Kidney (tissue), 14 donors: ENCODE results near the gene GPR18. TPM values are rescaled to one million over a fixed set of nuclear protein-coding genes. Genes with fewer than 3 reads are reported as not detected.

Source experiments
- DNase-seq, 5 donors: peaks; one replicate each; pipeline ENCODE4 v3.0.0-alpha.2; 2013 to 2020
- FAIRE-seq: peaks from 2 replicates; lab custom pipeline; 2012; peaks lifted over from hg19 to GRCh38; lab: Jason Lieb, UNC
- H3K27ac ChIP-seq, 2 donors: one replicate each; pipeline ENCODE4 v1.7.0; 2013; ENCODE audit warnings: low read depth in 2 of 2, low read length in 2 of 2, inconsistent platforms in 1 of 2
- H3K27me3 ChIP-seq: one replicate; pipeline ENCODE4 v1.7.1; 2013; ENCODE audit warnings: low read length, inconsistent platforms; ENCODE audit not compliant: control insufficient read depth, insufficient read depth
- H3K36me3 ChIP-seq, 3 donors: one replicate each; pipeline versions ENCODE4 v1.7.0 to v1.7.1; 2013; ENCODE audit warnings: low read length in 3 of 3, control low read depth in 1 of 3, inconsistent platforms in 1 of 3; ENCODE audit not compliant: insufficient read depth in 3 of 3, control insufficient read depth in 2 of 3
- H3K4me1 ChIP-seq, 3 donors: one replicate each; pipeline versions ENCODE4 v1.7.0 to v1.7.1; 2013; ENCODE audit warnings: low read length in 3 of 3, inconsistent platforms in 1 of 3, low read depth in 1 of 3; ENCODE audit not compliant: control insufficient read depth in 2 of 3, insufficient read depth in 2 of 3
- H3K4me3 ChIP-seq, 3 donors: one replicate each; pipeline versions ENCODE4 v1.7.0 to v1.8.1; 2013; ENCODE audit warnings: low read length in 3 of 3, control low read depth in 1 of 3, inconsistent platforms in 1 of 3
- H3K9ac ChIP-seq, 3 donors: one replicate each; pipeline versions ENCODE4 v1.7.0 to v1.7.1; 2013; ENCODE audit warnings: low read length in 3 of 3, control low read depth in 1 of 3, inconsistent platforms in 1 of 3
- H3K9me3 ChIP-seq, 3 donors: one replicate each; pipeline versions ENCODE4 v1.7.0 to v1.7.1; 2013; ENCODE audit warnings: low read length in 3 of 3, control low read depth in 1 of 3, inconsistent platforms in 1 of 3; ENCODE audit not compliant: control insufficient read depth in 2 of 3, insufficient read depth in 1 of 3
- intact Hi-C: fragments of 100-400 bp; cut with DNase I; formaldehyde crosslinking; loops from one replicate; pipeline ENCODE4 v1.11.1; 2022
- polyA plus RNA-seq: library from polyadenylated mRNA; stranded (reverse); fragments of 350-450 nt; fragmentation: Illumina TruSeq; extraction: RNeasy Lipid Tissue Mini Kit (QIAGEN cat#74804); gene quantifications from one replicate; pipeline ENCODE4 v1.2.3, GENCODE V29; 2014; ENCODE audit warnings: low read depth, low replicate concordance; ENCODE audit not compliant: insufficient read depth
- total RNA-seq: library from RNA; stranded (reverse); fragmentation: NEBNext Ultra II Directional; extraction: Animal tissue kit (Norgen Biotek cat#: 25700); gene quantifications from one replicate; pipeline ENCODE4 v1.2.1, GENCODE V29; 2021
- TF ChIP-seq, protein P1 (sequence below): IDR thresholded peaks from 3 replicates; pipeline ENCODE4 v1.5.1; 2012; ENCODE audit warnings: mild to moderate bottlenecking, moderate library complexity, borderline replicate concordance; ENCODE audit not compliant: insufficient read depth; ENCODE audit errors: extremely low read depth
- donor health status: control.
- donor health status: control.
- donor health status: control.
- donor health status: control.
- donor health status: control.
- donor health status: DM: yes; HTN: yes; CAD: no.
- donor health status: Normal renal cell carcinoma (clear cell type).

The GPR18 gene
- total and polyA plus RNA-seq, 2 donors from 2014 or later: 0.88 TPM; not detected in 1

- Histone ChIP-seq H3K27me3 (no peaks in the 10 kb centered on the region), H3K9me3 (peaks cover 0 to 7% (median 2%) of the 10 kb centered on the region in 3 donors), H3K36me3 (peaks cover 0 to 2% (median 0%) of the 10 kb centered on the region in 3 donors), H3K27ac (no peak overlapping the region), H3K9ac (no peak overlapping the region), H3K4me3 (no peak overlapping the region), H3K4me1 (peaks cover 0 to 5% (median 0%) of the 10 kb centered on the region in 3 donors)
- no peak for FAIRE-seq
- TF ChIP-seq, protein P1, sequence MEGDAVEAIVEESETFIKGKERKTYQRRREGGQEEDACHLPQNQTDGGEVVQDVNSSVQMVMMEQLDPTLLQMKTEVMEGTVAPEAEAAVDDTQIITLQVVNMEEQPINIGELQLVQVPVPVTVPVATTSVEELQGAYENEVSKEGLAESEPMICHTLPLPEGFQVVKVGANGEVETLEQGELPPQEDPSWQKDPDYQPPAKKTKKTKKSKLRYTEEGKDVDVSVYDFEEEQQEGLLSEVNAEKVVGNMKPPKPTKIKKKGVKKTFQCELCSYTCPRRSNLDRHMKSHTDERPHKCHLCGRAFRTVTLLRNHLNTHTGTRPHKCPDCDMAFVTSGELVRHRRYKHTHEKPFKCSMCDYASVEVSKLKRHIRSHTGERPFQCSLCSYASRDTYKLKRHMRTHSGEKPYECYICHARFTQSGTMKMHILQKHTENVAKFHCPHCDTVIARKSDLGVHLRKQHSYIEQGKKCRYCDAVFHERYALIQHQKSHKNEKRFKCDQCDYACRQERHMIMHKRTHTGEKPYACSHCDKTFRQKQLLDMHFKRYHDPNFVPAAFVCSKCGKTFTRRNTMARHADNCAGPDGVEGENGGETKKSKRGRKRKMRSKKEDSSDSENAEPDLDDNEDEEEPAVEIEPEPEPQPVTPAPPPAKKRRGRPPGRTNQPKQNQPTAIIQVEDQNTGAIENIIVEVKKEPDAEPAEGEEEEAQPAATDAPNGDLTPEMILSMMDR: no peak
- DNase-seq: no peak
- intact Hi-C loops: no loop called here
These were observed 18.5 kb upstream of the GPR18 start for GRCh38 chr13:99276706-99277105.

GRCh38 chr13:99275093-99275469 is 16.9 kb upstream of the GPR18 start:
- Histone ChIP-seq H3K4me1 (peaks cover 0 to 7% (median 0%) of the 10 kb centered on the region in 3 donors), H3K9me3 (peaks cover 0 to 7% (median 2%) of the 10 kb centered on the region in 3 donors), H3K4me3 (no peak overlapping the region), H3K36me3 (no peaks in the 10 kb centered on the region), H3K27ac (no peak overlapping the region), H3K27me3 (no peaks in the 10 kb centered on the region), H3K9ac (no peak overlapping the region)
- TF ChIP-seq, protein P1: no peak
- DNase-seq (no peak), FAIRE-seq (no peak)
- intact Hi-C loops: no loop called here

DNA sequence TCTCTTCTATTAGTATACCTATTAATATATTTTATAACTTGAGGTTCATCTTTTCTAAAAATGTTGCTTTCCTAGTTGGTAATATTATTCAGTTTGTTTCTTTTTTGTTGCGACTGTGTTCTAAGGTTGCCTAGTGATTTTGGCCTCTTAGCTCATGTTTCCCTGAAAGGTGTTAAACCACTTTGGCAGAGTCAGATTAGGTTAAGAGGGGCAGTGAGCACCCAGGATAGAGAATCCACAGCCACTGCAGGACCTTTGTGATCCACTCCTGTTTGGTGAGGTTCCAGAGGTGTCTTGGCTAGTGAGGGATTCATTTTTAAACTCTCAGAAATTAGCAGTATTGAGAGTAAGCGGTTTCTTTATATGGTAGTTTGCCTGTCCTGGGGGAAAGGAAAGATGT is 14.9 kb upstream of the GPR18 start:
- H3K9ac ChIP-seq: no peak overlapping the region
- DNase-seq (no peak), FAIRE-seq (no peak)
- H3K4me3 ChIP-seq: no peak overlapping the region
- H3K9me3 ChIP-seq: peaks cover 0 to 7% (median 2%) of the 10 kb centered on the region in 3 donors
- H3K27me3 ChIP-seq: no peaks in the 10 kb centered on the region
- intact Hi-C loops: no loop called here
- H3K4me1 ChIP-seq: peaks cover 0 to 7% (median 0%) of the 10 kb centered on the region in 3 donors
- no peaks in the 10 kb centered on the region for H3K36me3 ChIP-seq
- H3K27ac ChIP-seq: no peak overlapping the region
- TF ChIP-seq, protein P1: no peak

DNA sequence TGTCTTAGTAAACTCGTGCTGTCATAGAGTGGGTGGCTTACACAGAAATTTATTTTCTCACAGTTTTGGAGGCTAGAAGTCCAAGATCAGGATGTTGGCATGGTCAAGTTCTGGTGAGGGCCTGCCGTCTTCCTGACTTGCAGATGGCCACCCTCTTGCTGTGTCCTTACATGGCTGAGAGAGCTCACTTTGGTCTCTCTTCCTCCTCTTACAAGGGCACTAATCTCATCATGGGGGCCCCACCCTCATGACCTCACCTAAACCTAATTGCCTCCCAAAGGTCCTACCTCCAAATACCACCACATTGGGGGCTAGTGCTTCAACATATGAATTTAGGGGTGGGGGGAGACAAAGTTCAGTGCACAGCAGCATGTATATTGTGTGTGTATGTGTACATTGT is 14.3 kb upstream of the GPR18 start:
- Histone ChIP-seq H3K4me3 (no peak overlapping the region), H3K36me3 (no peaks in the 10 kb centered on the region), H3K9me3 (peaks cover 0 to 7% (median 2%) of the 10 kb centered on the region in 3 donors), H3K27me3 (no peaks in the 10 kb centered on the region), H3K27ac (no peak overlapping the region), H3K9ac (no peak overlapping the region), H3K4me1 (peaks cover 0 to 7% (median 0%) of the 10 kb centered on the region in 3 donors)
- DNase-seq: no peak
- intact Hi-C loops: no loop called here
- FAIRE-seq: no peak
- TF ChIP-seq, protein P1: no peak
